RKO (cell line): ENCODE data around the gene SMPDL3B.
A peak's percentile ranks its signal among the peaks of the same experiment; 100 is the strongest.

ENCODE experiments used
- DNase-seq: peaks from one replicate; pipeline ENCODE4 v3.0.0-alpha.2; 2016; ENCODE audit warnings: low spot score

SMPDL3B gene

GRCh38 chr1:27934818-27935549 is at the start of gene SMPDL3B:
Gene SMPDL3B (plus strand): TSS chr1:27935000. CDS start chr1:27935184, 184 bp downstream.
- no peak for DNase-seq

- no peak for DNase-seq
Observed at GRCh38 chr1:27885114-27885528, 49.7 kb upstream of the SMPDL3B start.

GRCh38 chr1:27885621-27886352 is 49.0 kb upstream of the SMPDL3B start:
- no peak for DNase-seq

GRCh38 chr1:27886353-27886679 is 48.5 kb upstream of the SMPDL3B start:
- DNase-seq = no peak

- no peak for DNase-seq
Observed at GRCh38 chr1:27886744-27887143, 48.1 kb upstream of the SMPDL3B start.

GRCh38 chr1:27887215-27888021 is 47.4 kb upstream of the SMPDL3B start:
- DNase-seq = no peak

- DNase-seq = no peak
Observed at GRCh38 chr1:27889506-27889905, 45.3 kb upstream of the SMPDL3B start.

- DNase-seq = no peak
Observed at GRCh38 chr1:27891196-27891889, 43.5 kb upstream of the SMPDL3B start.

- DNase-seq = no peak
Observed at GRCh38 chr1:27894521-27894920, 40.3 kb upstream of the SMPDL3B start.

GRCh38 chr1:27906759-27907158 is 28.0 kb upstream of the SMPDL3B start:
- DNase-seq = no peak

- peak; percentile 58 for DNase-seq
Observed at GRCh38 chr1:27912429-27912828, 22.4 kb upstream of the SMPDL3B start.

GRCh38 chr1:27915082-27915575 is 19.7 kb upstream of the SMPDL3B start:
- DNase-seq = no peak

GRCh38 chr1:27922272-27922671 is 12.5 kb upstream of the SMPDL3B start:
- no peak for DNase-seq

- DNase-seq = no peak
Observed at GRCh38 chr1:27928216-27928954, 6.4 kb upstream of the SMPDL3B start.

- no peak for DNase-seq
Observed at GRCh38 chr1:27931184-27931583, 3.6 kb upstream of the SMPDL3B start.

- no peak for DNase-seq
Observed at GRCh38 chr1:27931759-27932158, 3.0 kb upstream of the SMPDL3B start.

GRCh38 chr1:27935721-27936120 is 921 bp downstream of the SMPDL3B start:
- no peak for DNase-seq

- no peak for DNase-seq
Observed at GRCh38 chr1:27936370-27936769, 1.6 kb downstream of the SMPDL3B start.

GRCh38 chr1:27937524-27937836 is 2.7 kb downstream of the SMPDL3B start:
- no peak for DNase-seq

- no peak for DNase-seq
Observed at GRCh38 chr1:27938488-27938887, 3.7 kb downstream of the SMPDL3B start.

GRCh38 chr1:27940297-27940696 is 5.5 kb downstream of the SMPDL3B start:
- DNase-seq = no peak
